GM19240 (cell line): ENCODE measurements around the gene HOATZ.

Experiments used
- DNase-seq: peaks from one replicate; pipeline ENCODE4 v3.0.0; 2011; ENCODE audit warnings: low spot score; ENCODE audit not compliant: insufficient read length

The HOATZ gene

GRCh38 chr11:111548525-111548924 lies 33.9 kb downstream of the HOATZ start:
- no peak for DNase-seq

DNA sequence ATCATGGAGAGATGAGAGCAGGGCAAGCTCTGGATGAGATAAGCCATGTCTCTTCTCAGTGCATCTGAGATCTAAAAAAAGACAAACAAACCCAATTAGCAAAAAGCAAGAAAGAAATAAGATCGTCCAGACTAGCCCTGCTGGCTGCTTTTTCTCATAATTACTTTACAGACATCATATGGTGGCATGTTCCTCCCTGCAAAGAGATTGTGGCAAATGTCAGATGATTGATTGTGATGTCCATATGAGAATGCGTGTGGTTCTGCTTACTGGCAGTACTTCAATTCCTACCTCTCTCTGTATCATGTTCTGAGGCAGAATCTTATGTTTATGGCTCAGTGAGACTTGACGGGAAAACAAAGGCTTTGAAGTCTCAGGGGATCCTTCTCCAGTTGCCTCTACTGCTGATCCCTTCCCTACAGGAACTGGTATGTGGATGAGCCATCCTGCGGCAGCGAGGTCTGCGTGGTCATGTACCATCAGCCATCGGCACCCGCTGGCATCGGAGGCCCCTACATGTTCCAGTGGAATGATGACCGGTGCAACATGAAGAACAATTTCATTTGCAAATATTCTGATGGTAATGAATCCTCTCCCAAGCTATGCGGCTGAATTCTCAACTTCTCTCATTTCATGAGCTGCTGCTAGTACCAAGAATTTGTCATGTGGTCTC lies 34.8 kb downstream of the HOATZ start:
- DNase-seq: no peak

DNA sequence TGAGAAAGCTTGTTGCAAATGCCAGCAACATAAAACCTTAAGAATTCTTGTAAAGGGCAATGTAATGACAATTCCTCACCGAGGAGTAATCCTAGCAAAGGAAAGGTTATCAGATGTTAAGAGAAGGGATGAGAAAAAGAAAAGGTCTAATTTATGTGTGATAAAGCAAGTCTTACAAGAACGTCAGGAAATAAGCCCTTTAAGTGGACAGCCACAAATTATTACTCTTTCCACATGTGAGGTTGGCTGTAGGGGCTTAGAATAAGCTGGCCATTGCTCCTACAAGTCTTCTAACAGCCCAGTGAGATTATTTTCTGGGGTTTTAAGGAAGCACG lies 35.3 kb downstream of the HOATZ start:
- DNase-seq: no peak

DNA sequence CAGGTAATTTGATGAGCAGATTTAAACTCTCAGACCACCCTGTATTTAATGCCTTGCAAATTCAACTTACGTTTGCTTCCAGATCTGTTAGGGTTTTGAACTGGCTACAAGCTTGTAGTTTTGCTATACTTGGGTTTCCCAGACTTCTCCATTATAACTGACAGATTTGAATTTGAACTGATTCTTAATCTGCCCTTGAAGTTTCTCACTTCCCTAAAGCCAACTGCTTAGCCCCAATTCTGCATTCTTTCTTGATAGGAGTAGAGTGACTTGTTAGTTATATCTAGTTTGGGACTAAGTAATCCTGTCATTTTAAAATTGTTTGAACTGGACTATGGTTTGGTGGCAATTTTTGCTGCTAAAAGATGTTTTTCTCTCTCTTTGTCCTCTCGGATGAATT lies 35.7 kb downstream of the HOATZ start:
- no peak for DNase-seq

GRCh38 chr11:111554532-111554931 lies 40.0 kb downstream of the HOATZ start:
- DNase-seq: no peak

GRCh38 chr11:111555255-111555654 lies 40.7 kb downstream of the HOATZ start:
- DNase-seq: no peak

DNA sequence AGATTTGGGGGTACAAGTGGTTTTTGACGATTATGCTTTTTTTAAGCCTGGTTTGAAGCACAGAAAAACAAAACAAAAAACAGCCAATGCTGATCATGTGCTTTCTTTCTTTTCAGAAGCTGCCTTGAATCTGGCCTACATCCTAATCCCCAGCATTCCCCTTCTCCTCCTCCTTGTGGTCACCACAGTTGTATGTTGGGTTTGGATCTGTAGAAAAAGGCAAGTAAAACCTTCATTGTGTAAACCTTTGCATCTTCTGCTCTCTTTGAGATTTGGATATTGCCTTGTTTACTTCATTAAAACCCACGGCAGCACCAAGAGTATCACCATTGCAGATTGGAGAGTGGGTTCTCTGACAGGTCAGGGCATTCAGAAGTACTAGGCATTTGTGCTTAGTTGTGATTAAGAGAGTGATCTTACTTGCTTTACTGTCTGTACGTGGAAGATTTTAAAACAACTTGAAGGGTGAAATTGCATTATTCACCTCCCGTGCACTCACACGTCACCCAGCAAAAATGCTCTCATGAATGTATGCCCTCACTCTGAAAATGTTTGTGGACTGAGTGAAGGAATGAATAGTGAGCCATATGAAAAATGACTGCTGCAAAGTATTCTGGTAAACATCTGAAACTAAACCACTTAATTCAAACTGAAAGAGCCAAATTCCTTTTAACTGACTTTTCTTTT lies 43.0 kb downstream of the HOATZ start:
- no peak for DNase-seq

GRCh38 chr11:111559800-111560464 lies 45.4 kb downstream of the HOATZ start:
- no peak for DNase-seq

DNA sequence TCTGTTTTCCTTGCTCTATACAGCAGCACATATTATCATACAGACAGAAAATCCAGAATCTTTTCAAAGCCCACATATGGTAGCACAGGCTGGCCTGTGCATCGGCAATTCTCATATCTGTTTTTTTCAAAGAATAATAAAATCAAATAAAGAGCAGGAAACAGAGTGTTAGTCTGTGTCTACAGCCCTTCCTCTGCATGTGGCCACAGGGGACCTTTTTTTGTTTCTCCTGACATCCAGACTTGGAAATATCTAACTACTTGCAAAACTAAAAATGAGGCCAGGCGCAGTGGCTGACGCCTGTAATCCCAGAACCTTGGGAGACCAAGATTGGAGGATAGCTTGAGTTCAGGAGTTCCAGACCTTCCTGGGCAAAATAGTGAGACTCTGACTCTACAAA lies 46.2 kb downstream of the HOATZ start:
- no peak for DNase-seq

DNA sequence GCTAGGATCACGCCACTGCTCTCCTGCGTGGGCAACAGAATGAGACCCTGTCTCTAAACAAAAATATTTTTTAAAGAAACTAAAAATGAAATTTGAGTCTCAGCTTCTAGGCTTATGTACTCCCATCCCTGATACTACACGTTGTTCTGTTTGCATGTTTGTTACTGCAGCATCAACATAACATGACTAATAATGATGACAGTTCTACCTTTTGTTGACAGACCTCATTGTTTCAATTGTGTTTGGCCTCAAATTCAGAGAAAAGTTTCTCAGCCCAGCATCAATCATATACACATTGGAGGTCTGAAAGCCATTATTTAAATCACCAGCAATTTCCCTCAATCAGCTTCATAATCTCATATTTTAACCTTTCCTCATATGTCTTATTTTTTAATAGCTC lies 46.7 kb downstream of the HOATZ start:
- no peak for DNase-seq

DNA sequence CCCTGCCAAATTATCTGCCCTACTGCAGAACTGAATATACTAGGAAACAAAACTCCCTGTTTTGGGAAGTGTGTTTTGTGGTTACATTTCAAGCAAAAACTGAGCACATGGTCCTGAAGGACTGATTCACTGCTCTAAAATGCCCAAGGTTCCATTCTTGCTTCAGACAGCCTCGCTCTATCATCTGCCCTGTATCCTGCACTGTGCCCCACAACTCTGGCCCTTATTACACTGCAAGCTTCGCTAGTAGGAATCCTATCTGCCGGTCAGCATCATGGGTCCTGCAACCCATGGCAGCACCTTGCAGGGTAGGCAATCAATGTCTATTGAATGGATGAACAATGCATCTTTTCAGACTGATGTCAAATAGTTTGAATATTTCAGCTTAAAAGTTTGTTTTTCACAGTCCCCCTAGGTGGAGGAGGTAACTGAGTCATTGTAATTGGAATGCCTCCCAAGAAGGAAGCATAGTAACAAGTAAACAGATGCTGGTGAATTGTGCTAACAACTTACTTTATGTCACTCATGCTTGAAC lies 47.3 kb downstream of the HOATZ start:
- no peak for DNase-seq

DNA sequence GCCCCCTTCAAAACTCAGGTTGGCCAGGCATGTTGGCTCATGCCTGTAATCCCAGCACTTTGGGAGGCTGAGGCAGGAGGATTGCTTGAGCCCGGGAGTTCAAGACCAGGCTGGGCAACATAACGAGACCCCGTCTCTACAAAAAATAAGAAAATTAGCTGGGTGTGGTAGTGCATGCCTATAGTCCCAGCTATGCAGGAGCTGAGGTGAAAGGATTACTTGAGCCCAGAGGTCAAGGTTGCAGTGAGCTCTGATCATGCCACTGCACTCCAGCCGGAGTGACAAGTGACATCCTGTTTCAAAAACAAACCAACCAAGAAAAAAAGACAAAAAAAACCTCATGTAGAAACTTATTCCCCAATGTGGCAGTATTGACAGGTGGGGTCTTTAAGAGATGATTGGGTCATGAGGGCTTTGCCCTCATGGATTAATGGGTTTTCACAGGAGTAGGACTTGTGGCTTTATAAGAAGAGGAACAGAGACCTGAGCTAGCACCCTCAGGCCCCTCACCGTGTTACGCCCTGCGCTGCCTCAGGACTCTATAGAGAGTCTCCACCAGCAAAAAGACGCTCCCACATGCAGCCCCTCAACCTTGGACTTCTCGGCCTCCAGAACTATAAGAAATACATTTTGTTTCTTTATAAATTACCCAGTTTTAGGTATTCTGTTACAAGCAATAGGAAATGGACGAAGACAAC lies 48.3 kb downstream of the HOATZ start:
- no peak for DNase-seq

- peak; percentile 21 for DNase-seq
These were observed 50.6 kb downstream of the HOATZ start for GRCh38 chr11:111565114-111565720.

DNA sequence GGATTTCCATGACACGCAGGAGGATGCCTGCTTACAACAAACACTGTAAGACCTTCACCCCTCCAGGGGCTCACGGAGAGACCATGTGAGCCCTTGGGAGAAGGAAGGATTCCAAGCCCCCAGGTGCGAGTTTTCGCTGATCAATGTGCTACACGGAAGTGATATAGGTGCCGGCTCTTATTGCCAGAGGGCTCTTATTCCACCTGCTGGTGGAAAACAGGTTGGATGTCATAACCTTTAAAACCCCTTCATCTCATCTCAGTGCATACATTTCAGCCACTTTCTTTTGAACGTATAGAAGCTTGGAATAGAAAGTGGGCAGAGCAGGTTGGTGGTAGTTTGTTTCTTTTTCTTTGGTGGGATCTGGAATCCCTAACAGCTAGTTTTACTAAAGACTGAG lies 51.7 kb downstream of the HOATZ start:
- DNase-seq: no peak

DNA sequence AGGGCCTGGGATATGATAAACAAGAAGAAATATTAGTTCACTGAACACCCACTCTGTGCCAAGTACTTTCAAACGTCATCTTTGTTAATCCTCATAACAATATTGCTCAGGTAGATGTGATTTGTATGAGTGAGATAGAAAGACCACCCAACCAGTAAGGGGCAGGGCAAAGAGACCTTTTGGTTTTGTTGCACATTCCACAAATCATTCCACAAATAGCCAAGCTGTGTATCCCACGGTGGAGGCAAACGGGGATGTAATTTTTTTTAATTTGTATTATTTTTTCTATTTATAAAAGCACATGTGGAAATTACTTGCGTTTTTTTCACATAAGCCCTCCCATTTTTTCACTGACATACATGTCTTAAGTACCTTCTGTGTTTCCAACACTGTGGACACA lies 54.9 kb downstream of the HOATZ start:
- no peak for DNase-seq

GRCh38 chr11:111570796-111571195 lies 56.2 kb downstream of the HOATZ start:
- no peak for DNase-seq

DNA sequence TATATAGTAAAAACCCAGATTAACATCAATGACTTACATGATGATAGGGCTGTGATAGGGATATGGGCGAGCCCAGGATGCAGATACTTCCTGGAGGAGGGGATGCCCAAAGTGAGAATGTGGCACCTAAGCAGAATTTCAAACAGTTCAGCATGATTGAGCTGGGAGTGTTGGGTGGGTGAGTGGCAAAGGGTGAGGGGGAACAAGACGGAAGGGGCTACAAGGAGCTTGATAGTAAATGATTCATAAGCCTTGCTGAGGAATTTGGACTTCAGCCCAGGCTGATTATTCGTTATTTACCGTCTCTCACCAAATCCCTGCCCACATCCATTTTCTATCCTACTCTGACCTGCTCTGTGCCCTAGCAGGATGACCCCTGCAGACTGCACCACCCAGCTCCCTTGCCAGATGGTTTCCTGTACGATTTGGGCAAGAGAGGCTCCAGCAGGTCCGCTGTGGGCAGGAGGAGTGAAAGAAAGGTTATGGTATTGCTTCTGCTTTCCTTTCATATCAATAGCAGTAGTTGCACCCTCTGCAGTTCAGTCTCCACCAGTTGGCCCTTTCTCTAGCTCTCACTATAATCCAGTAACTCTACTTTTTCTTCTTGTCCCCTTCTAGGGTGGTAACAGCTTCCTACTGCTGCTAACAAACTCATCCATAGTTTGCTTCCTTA lies 57.4 kb downstream of the HOATZ start:
- no peak for DNase-seq

GRCh38 chr11:111572581-111572980 lies 58.0 kb downstream of the HOATZ start:
- no peak for DNase-seq

- no peak for DNase-seq
These were observed 59.3 kb downstream of the HOATZ start for GRCh38 chr11:111573821-111574249.

- DNase-seq: no peak
These were observed 60.0 kb downstream of the HOATZ start for GRCh38 chr11:111574373-111575225.
